Hepatic stellate cell (primary cell): Measurements from ENCODE around the gene GLIPR1L2.
"Not testable (repeated sequence)": the region's sequence is repeated elsewhere in the genome, so short reads cannot be mapped to it uniquely, and the experiment has no call there.

Experiments
- DNase-seq: peaks from one replicate; pipeline ENCODE4 v3.0.0; 2011; ENCODE audit warnings: low spot score

Gene GLIPR1L2

DNA sequence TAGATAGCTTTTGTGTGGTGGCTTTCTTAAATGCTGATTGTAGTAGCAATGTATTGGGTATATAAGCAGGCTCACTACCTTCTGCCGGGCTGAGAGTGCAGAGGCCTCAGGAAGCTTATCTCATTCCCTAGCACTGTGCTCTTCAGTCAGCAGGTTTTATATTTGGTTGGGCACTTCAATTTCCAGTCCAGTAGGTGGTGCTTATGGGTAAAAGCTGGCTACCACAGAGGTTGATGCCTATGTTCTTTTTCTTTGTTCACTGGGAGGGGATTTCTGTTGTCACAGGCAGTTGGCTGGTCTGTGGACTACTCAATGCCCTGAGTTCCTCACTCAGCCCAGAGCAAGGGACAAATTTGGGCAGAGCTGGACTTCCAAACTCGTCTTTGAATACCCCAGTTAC is 46.7 kb downstream of the GLIPR1L2 start:
- no peak for DNase-seq

DNA sequence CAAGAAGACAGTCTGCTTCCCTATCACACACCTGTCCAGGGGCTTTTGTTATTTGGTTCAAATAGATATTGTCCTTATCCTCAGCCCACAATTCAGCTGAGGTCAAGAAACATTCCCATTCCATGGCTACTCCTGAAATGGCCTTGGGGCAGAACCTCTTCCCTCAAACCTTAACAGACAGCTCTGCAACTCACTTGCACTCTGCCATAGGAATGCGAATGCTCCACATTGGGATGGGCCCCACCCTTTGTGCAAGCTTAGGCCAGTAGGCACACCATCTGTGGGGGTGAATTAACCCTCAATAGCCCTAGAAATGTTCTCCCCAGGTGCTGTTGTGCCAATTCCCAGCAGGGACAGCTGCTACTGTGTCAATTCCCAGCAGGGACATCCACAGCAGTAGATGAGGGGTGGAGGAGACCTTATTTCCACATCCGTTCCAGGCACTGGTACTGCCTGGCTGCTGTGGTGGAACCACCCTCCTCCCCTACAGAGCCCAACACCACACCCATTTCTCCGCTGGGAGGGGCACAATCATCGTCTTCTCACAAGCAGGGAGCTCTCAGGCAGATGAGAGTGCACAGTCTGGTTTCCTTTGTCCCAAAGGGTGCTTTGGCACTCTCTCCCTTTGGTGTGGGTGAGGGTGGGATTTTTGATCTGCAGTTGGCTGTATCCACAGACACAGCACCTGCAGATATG is 47.3 kb downstream of the GLIPR1L2 start:
- DNase-seq = no peak

DNA sequence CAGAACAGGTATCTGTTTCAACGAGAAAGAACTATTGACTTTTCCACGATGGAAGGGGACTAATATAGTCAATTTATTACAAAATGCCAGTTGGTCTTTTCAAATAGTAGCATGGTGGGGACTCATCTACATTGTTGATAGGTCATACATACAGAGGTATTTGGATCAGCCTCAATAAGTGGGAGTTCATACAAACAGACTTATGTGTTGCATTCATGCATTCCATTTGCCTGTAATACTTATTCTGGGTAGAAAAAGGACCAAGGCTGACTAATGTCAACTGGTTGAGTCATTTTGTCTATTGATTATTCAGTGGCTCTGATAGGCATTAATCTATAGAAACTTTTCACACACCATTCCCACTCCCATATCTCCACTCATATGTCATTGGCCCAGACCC is 48.2 kb downstream of the GLIPR1L2 start:
- DNase-seq = no peak

DNA sequence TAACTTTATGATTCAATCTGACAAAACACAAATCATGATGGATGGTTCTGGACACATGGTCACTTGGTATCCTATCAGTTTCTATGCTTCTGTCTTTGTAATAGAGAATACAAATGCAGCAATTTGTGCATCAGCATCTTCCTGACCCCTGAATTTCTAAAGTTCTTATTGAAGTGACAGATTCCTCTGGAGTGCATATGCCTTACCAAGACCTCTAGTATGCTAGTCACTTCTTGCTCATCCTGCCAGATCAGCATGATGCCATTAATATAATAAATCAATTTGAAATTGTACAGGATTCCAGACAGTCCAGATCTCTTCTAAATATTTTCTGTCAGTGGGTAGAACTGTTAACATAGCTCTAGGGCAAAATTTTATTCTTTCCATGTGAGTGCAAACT is 49.0 kb downstream of the GLIPR1L2 start:
- DNase-seq = no peak

DNA sequence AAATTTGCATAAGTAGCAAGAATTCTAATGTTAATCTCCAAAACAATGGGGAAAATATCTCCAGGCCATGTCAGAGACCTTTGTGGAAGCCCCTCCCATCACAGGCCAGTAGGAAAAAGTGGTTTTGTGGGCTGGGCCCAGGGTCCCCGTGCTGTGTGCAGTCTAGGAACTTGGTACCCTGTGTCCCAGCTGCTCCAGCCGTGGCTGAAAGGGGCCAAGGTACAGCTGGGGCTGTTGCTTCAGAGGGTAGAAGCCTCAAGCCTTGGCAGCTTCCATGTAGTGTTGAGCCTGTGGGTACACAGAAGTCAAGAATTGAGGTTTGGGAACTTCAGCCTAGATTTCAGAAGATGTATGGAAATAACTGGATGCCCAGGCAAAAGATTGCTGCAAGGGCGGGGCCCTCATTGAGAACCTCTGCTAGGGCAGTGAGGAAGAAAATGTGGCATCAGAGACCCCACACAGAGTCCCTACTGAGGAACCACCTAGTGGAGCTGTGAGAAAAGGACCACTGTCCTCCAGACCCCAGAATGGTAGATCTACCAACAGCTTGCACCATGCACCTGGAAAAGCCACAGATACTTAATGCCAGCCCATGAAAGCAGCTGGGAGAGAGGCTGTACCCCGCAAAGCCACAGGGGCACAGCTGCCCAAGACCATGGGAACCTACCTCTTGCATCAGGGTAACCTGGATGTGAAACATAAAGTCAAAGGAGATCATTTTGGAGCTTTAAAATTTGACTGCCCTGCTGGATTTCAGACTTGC is 51.0 kb downstream of the GLIPR1L2 start:
- not testable (repeated sequence) for DNase-seq

DNA sequence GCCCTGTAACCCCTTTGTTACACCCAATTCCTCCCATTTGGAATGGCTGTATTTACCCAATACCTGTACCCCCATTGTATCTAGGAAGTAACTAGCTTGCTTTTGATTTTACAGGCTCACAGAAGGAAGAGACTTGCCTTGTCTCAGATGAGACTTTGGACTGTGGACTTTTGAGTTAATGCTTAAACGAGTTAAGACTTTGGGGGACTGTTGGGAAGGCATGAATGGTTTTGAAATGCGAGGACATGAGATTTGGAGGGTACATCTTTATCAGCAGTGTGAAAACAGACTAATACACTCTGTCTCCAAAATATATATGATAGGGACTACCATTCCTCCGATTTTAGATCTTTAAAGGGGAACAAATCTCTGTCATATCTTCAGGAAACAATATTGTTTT is 51.6 kb downstream of the GLIPR1L2 start:
- DNase-seq = not testable (repeated sequence)

DNA sequence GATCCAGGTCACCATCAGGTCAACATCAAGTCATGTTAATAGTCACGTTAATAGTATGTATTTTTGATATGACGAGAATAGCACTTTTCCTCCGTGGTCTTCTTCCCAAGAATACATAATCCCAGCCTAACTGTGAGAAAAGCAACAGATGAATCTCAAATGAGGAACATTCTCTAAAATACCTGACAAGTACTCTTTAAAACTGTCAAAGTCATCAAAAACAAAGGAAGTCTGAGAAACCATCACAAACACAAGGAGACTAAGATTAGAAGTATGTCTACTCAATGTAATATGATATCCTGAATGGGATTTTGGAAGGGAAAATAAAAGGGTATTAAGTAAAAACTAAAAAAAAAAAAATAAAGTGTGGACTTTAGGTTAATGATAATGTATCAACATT is 52.8 kb downstream of the GLIPR1L2 start:
- DNase-seq = no peak

DNA sequence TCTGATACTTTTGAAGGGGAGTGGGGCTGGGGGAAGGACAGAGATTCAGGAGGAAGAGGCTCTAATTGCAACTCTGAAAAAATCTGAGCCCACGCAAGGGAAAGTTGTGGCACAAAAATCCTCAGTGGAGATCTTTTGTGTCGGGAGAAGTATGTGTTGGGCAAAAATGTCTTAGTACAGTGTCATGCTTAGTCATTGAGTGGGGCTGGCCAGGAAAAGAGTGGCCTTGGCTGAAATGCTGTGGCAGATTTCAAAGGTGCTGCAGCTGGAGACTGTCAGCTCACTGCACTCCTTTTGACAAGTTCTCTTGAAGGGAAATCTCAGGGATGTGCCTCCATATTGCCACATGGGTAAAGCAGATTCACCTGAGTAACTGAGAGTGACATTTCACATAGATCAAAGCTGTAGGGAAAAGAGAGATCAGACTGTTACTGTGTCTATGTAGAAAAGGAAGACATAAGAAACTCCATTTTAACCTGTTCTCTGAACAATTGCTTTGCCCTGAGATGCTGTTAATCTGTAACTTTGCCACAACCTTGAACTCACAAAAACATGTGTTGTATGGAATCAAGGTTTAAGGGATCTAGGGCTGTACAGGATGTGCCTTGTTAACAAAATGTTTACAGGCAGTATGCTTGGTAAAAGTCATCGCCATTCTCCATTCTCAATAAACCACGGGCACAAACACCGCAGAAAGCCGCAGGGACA is 53.7 kb downstream of the GLIPR1L2 start:
- peak; percentile 39 for DNase-seq

DNA sequence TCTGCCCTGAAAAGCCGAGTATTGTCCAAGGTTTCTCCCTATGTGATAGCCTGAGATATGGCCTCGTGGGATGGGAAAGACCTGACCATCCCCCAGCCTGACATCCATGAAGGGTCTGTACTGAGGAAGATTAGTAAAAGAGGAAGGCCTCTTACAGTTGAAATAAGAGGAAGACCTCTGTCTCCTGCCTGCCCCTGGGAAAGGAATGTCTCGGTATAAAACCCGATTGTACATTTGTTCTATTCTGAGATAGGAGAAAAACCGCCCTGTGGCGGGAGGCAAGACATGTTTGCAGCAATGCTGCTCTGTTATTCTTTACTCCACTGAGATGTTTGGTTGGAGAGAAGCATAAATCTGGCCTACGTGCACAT is 54.2 kb downstream of the GLIPR1L2 start:
- not testable (repeated sequence) for DNase-seq

DNA sequence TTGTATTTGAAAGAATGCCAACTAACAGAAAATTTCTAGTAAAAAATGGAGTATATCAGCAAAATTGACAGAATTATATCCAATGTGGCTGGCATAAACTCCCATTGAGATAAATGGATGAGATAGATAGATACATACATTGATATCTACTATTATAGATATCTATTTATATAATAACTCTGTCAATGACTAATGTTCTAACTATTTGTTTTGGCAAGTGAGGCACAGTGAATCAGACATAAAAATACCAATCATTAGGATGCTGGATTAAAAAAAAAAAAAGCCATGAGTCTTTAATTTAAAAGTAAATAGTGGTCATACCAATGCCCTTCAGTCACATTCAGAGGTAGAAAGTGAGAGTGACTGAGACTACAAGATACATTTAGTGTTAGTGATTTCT is 56.0 kb downstream of the GLIPR1L2 start:
- peak; percentile 30 for DNase-seq

DNA sequence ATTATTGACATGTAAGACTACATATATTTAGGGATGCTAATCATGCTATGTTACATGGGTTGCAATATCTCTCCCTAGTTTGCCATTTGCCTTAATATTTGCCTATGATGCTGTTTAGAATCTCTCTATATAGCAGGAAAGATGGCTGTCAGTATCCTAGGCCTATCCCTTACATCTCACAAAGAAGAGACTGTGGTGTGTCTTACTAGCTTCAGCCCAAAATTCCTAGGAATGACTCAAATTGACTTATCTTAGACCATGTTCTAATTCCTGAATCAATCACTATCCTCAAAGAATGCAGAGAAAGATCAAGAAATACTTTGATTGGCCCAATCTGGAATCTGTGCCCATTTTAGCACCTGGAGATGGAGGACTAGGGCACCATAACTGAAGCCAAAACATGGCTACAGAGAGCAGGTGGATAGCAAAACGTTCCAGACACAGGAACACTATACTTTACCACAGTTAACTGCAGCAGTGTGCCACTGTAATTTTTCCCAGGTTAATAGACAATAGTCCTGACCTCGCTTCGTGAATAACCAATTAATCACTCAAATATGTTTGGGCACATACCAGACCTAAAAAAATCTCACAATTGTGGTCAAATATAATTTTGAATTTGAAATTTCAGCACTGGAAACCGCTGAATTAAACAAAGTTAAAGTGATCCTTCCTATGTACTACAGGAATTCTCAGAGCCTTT is 57.0 kb downstream of the GLIPR1L2 start:
- DNase-seq = no peak

DNA sequence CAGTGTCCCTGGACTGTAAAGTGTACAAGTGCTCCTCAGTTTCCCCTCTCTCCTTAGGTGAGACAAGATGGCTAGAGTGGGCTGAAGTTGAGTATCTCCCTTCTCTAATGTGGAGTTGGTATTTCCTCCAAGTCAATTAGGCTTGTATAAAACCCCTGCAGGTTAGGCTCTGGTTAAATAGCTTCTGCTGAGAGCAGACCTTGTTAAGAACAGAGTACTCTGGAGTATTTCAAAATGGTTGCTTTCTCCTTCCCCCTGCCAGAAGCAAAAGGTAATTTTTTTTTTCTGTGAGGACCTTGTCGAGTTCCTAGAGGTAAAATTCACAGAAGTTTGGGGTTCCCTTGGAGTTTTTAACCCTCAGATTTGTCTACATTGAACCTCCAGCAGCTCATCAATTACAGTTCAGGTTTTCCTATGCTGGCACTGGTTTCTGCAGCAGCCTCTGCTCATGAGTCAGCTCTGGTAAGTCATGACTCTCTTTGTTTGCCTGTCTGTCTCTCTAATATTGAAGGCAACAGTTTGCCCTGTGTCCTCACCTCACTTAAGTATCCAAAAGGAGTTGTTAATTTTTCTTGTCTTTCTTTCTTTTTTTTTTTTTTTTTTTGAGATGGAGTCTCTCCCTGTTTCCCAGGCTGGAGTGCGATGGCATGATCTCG is 61.9 kb downstream of the GLIPR1L2 start:
- DNase-seq = no peak

DNA sequence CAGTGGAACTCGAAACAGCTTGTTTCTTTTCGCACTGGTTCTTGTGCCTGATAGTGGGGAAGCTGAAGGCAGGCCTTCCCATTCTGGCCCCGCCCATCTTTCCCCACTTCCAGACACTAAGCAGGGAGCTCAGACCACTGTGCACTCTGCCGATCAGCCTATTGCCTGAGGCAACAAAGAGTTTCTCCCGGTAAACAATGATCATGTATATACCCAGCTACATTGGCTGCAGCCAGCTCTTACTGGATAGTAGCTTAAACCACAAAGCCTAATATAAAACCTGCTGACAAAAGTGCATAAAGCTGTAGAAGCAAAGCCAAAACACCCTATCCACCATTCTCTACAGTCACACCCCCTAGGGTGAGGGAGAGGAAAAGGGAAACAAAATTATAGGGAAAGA is 65.0 kb downstream of the GLIPR1L2 start:
- no peak for DNase-seq

DNA sequence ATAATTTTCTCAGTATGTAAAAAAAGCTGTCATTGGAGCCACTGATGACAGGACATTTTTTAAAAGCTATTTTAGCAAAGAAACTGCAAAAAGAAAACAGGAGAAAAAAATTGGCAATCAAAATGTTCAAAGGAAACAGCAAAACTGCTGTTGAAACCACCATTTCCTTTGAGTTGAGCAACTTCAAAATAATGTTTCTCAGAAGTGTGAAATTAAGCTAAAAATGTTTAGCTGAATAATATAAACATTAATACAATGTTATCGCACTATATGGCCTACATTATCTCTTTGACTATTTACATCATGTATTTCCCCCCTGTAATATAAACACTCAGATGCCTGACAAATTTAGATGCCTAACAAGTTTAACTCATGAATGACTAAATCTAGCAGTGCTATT is 66.3 kb downstream of the GLIPR1L2 start:
- no peak for DNase-seq

DNA sequence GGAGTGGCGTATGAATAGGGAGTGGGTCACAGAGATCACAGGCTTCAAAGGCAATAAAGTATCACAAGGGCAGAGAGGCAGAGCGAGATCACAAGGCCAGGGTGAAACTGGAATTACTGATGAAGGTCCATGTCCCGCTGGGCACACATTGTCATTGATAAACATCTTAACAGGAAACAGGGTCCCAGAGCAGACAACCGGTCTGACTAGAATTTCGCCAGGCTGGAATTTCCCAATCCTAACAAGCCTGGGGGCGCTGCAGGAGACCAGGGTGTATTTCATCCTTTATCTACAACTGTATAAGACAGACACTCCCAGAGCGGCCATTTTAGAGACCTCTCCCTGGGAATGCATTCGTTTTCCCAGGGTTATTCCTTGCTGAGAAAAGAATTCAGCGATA is 67.0 kb downstream of the GLIPR1L2 start:
- not testable (repeated sequence) for DNase-seq

DNA sequence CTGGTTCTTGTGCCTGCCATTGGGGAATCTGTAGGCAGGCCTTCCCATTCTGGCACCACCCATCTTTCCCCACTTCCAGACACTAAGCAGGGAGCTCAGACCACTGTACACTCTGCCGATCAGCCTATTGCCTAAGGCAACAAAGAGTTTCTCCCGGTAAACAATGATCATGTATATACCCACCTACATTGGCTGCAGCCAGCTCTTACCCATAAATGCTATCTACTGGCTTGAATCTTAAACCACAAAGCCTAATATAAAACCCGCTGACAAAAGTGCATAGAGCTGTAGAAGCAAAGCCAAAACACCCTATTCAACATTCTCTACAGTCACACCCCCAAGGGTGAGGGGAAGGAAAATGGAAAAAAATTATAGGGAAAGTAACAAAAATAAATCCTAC is 68.9 kb downstream of the GLIPR1L2 start:
- no peak for DNase-seq

DNA sequence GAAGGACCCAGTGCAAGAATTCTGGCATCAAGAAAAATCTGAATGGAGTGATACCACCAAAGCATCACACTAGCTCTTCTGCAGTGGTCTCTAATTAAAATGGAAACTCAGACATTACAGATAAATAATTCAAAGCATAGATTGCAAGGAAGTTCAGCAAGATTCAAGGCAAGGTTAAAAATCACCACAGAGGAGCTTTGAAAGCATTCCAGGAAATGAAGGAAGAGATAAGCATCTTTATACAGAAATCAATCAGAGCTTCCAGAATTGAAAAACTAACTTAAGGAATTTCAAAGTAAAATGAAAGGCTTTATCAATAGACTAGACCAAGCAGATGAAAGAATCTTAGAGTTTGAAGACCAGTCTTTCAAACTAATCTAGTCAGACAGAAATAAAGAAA is 69.3 kb downstream of the GLIPR1L2 start:
- DNase-seq = no peak

DNA sequence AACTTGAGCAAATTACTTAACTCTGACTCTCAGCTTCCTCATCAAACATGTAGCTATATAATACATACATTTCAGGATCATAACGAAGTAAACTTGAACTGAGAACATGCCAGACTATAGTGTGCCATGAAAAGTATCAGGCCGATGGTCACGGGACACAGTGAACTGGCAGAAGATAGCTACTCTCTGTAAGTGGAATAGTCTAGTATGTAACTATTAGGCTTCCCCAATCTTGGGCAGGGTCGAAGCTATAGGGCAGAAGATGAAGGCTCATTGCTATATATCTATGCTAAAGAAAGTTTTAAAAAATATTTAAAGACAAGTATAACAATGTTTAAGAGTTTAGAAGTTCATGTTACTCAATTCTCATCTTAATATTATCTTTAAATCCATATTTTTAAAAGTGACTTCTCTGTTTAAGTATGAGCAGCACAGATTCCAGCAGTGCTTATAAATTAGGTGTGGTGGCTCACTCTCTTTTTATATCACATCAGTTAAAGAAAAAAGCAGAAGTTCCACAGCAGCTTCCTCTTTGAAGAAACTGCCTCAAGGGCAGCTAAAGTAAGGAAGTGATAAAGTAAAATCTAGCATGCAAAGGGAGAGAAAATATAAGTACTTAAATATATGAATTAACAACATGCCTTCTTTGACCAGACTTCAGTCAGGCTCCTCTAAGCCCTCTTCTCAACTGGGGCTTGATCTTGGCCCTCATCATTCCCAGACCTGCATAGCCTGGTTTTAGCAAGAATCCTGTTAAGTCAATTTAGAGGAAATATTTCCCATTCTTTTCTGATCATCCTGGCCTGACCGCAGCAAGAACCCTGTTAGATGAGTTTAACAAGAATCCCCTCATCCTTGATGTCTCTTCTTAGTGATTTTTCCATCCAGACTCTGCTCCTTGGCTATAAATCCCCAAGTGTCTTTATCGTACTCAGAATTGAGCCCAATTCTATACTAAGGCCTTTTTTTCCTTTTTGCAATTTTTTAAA is 81.3 kb downstream of the GLIPR1L2 start:
- no peak for DNase-seq

DNA sequence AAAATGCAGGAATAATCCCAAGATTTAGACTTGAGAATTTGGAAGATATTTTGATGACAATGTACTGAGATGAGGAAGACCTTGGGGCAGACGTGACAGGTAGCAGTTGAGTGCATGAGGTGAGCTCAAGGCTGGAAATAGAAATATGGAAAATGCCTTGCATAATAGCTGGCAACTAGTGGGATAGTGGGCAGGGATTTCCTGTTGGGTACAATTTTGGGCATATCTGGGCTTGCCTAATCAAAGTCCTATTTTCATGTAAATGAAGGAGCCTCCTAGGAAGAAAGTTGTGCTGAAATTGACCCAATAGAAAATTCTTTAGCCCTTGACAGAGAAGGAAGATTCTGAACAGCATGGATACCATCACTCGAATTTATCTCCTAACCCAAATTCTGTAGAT is 83.2 kb downstream of the GLIPR1L2 start:
- no peak for DNase-seq

DNA sequence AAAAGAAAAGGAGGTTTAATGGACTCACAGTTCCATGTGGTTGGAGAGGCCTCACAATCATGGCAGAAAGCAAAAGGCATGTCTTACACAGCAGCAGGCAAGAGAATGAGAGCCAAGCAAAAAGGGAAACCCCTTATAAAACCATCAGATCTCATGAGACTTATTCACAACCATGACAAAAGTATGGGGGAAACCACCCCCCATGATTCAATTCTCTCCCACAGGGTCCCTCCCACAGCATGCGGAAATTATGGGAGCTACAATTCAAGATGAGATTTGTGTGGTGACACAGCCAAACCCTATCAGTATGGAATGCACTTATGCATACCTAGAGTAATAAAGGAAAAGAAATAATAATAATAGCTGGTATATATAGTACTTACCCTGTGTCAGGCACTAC is 85.2 kb downstream of the GLIPR1L2 start:
- DNase-seq = no peak

DNA sequence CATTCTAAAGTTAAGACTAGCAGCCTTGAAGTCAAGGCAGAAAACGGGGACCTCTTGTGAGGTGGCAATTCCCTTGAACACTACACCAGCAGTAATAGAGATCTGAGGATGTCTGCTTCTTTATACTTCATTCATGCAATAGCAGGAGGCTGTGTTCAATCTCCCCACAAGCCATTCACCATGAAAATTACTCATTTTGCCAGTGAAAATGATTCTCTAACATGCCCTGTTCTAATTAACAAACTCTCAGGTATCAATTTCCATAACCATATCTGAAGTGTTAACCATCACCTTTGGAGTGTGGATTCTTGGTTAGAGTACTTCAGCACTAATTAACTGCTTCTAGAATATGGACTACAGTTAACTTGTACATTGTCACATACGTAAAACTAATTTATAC is 86.2 kb downstream of the GLIPR1L2 start:
- no peak for DNase-seq
